HEK293 (cell line): ENCODE results near the gene CCDC78.

ENCODE experiments used
- KLF9 ChIP-seq: fragments of 450-650 bp; formaldehyde crosslinking; IDR thresholded peaks from 2 replicates; pipeline ENCODE4 v1.5.1; 2016; ENCODE audit warnings: missing biosample characterization, missing genetic modification characterization, low read depth
- MZF1 ChIP-seq: fragments of 450-650 bp; formaldehyde crosslinking; IDR thresholded peaks from 2 replicates; pipeline ENCODE4 v1.5.1; 2017; ENCODE audit warnings: missing biosample characterization, missing genetic modification characterization, borderline replicate concordance
- RBAK ChIP-seq: fragments of 450-650 bp; formaldehyde crosslinking; IDR thresholded peaks from 2 replicates; pipeline ENCODE4 v1.5.1; 2016; ENCODE audit warnings: missing biosample characterization, missing genetic modification characterization
- SP3 ChIP-seq: fragments of 450-650 bp; formaldehyde crosslinking; IDR thresholded peaks from 2 replicates; pipeline ENCODE4 v1.5.1; 2016; ENCODE audit warnings: missing biosample characterization, missing genetic modification characterization
- TRIM28 ChIP-seq: IDR thresholded peaks from 2 replicates; pipeline ENCODE4 v1.6.1; 2011; ENCODE audit warnings: low read length, control low read depth, borderline replicate concordance
- ZBTB11 ChIP-seq: fragments of 450-650 bp; formaldehyde crosslinking; conservative IDR thresholded peaks from 2 replicates; pipeline ENCODE4 v1.5.1; 2016; ENCODE audit warnings: low read depth, missing biosample characterization, missing genetic modification characterization
- ZNF10 ChIP-seq: fragments of 450-650 bp; formaldehyde crosslinking; IDR thresholded peaks from 2 replicates; pipeline ENCODE4 v1.5.1; 2017; ENCODE audit warnings: missing biosample characterization, missing genetic modification characterization
- ZNF146 ChIP-seq: fragments of 450-650 bp; formaldehyde crosslinking; IDR thresholded peaks from 2 replicates; pipeline ENCODE4 v1.5.1; 2016; ENCODE audit warnings: missing biosample characterization, missing genetic modification characterization
- ZNF211 ChIP-seq: fragments of 450-650 bp; formaldehyde crosslinking; IDR thresholded peaks from 2 replicates; pipeline ENCODE4 v1.5.1; 2016; ENCODE audit warnings: low read depth, missing biosample characterization, missing genetic modification characterization
- ZNF23 ChIP-seq: fragments of 450-650 bp; formaldehyde crosslinking; IDR thresholded peaks from 2 replicates; pipeline ENCODE4 v1.5.1; 2016; ENCODE audit warnings: missing biosample characterization, missing genetic modification characterization, borderline replicate concordance
- ZNF248 ChIP-seq: fragments of 450-650 bp; formaldehyde crosslinking; IDR thresholded peaks from 2 replicates; pipeline ENCODE4 v1.5.1; 2017; ENCODE audit warnings: missing biosample characterization, missing genetic modification characterization
- ZNF280D ChIP-seq: fragments of 450-650 bp; formaldehyde crosslinking; IDR thresholded peaks from 2 replicates; pipeline ENCODE4 v1.5.1; 2016; ENCODE audit warnings: missing biosample characterization, missing genetic modification characterization
- ZNF350 ChIP-seq: fragments of 450-650 bp; formaldehyde crosslinking; IDR thresholded peaks from 2 replicates; pipeline ENCODE4 v1.5.0; 2017; ENCODE audit warnings: missing biosample characterization, mild to moderate bottlenecking, missing genetic modification characterization
- ZNF488 ChIP-seq: fragments of 450-650 bp; formaldehyde crosslinking; IDR thresholded peaks from 2 replicates; pipeline ENCODE4 v1.5.1; 2016; ENCODE audit warnings: missing biosample characterization, missing genetic modification characterization
- ZNF501 ChIP-seq: fragments of 450-650 bp; formaldehyde crosslinking; IDR thresholded peaks from 2 replicates; pipeline ENCODE4 v1.5.1; 2016; ENCODE audit warnings: missing biosample characterization, missing genetic modification characterization
- ZNF585B ChIP-seq: fragments of 450-650 bp; formaldehyde crosslinking; IDR thresholded peaks from 2 replicates; pipeline ENCODE4 v1.5.1; 2016; ENCODE audit warnings: missing biosample characterization, missing genetic modification characterization
- ZNF596 ChIP-seq: fragments of 450-650 bp; IDR thresholded peaks from 2 replicates; pipeline ENCODE4 v1.5.0; 2018; ENCODE audit warnings: missing biosample characterization, mild to moderate bottlenecking, missing genetic modification characterization, moderate library complexity
- ZNF610 ChIP-seq: fragments of 450-650 bp; formaldehyde crosslinking; IDR thresholded peaks from 2 replicates; pipeline ENCODE4 v1.5.1; 2016; ENCODE audit warnings: missing biosample characterization, missing genetic modification characterization, borderline replicate concordance
- ZNF623 ChIP-seq: fragments of 450-650 bp; formaldehyde crosslinking; IDR thresholded peaks from 2 replicates; pipeline ENCODE4 v1.5.1; 2016; ENCODE audit warnings: missing biosample characterization, missing genetic modification characterization
- ZNF701 ChIP-seq: fragments of 450-650 bp; formaldehyde crosslinking; IDR thresholded peaks from 2 replicates; pipeline ENCODE4 v1.5.1; 2016; ENCODE audit warnings: missing biosample characterization, missing genetic modification characterization
- ZNF785 ChIP-seq: fragments of 450-650 bp; formaldehyde crosslinking; IDR thresholded peaks from 2 replicates; pipeline ENCODE4 v1.5.1; 2016; ENCODE audit warnings: missing biosample characterization, missing genetic modification characterization
- ZSCAN30 ChIP-seq: fragments of 450-650 bp; IDR thresholded peaks from 2 replicates; pipeline ENCODE4 v1.5.1; 2018; ENCODE audit warnings: missing biosample characterization, mild to moderate bottlenecking, missing genetic modification characterization, moderate library complexity

CCDC78 gene

GRCh38 chr16:728131-728889 is 2.1 kb upstream of the CCDC78 start (continued):
- peak; percentile 54; the same call in 1 of the 2 replicates for TF ChIP-seq ZBTB11 (tag by site-specific recombination)
- peak; percentile 64 for TF ChIP-seq SP3 (tag by site-specific recombination)
- TF ChIP-seq ZNF350 (tag by site-specific recombination): no peak
- no peak for TF ChIP-seq ZNF623
- TF ChIP-seq ZNF596 (tag by site-specific recombination): no peak
- no peak for TF ChIP-seq ZNF501 (tag by site-specific recombination)
- TF ChIP-seq ZNF785: no peak
- TF ChIP-seq ZNF248 (tag by site-specific recombination): no peak
- TF ChIP-seq ZNF23 (tag by site-specific recombination): no peak
- TF ChIP-seq ZNF10 (tag by site-specific recombination): no peak
- TF ChIP-seq MZF1 (tag by site-specific recombination): no peak
- TF ChIP-seq ZNF585B: no peak
- TF ChIP-seq RBAK (tag by site-specific recombination): no peak
- no peak for TF ChIP-seq TRIM28
- no peak for TF ChIP-seq ZNF610 (tag by site-specific recombination)
- TF ChIP-seq ZSCAN30 (tag by site-specific recombination): no peak
- TF ChIP-seq ZNF280D (tag by site-specific recombination): no peak
- TF ChIP-seq ZNF146 (tag by site-specific recombination): no peak
- TF ChIP-seq KLF9 (tag by site-specific recombination): peak; percentile 80
- TF ChIP-seq ZNF211 (tag by site-specific recombination): no peak
- no peak for TF ChIP-seq ZNF701 (tag by site-specific recombination)
- TF ChIP-seq ZNF488 (tag by site-specific recombination): no peak
- TF ChIP-seq, all 188 proteins: peak for 29
